Prostate gland (tissue), 2 donors: ENCODE results near the gene DMP1.

Experiments used
- CTCF ChIP-seq, 4 experiments: fragments of 200-600 bp in 2 of 4; fragments of 450-650 bp in 2 of 4; sonication (generic) in 2 of 4; IDR thresholded peaks; 1 replicate in 3 of 4; 2 replicates in 1 of 4; pipeline ENCODE4 v1.5.1; 2016 to 2019; ENCODE audit warnings: antibody characterized with exemption in 4 of 4, mild to moderate bottlenecking in 2 of 4, moderate library complexity in 2 of 4
- POLR2A ChIP-seq: fragments of 450-650 bp; IDR thresholded peaks from one replicate; pipeline ENCODE4 v1.6.1; 2016; ENCODE audit warnings: antibody characterized with exemption, mild to moderate bottlenecking

GRCh38 chr4:87662871-87663270, 12.8 kb downstream of the DMP1 start:
- TF ChIP-seq CTCF (IDR thresholded peaks at IDR 0.05), result no peak
- no peak for TF ChIP-seq POLR2A
